H9 (cell line): ENCODE data around the gene ACVR1. TPM values are rescaled to one million over a fixed set of nuclear protein-coding genes. Genes with fewer than 3 reads are reported as not detected.

Source experiments
- DNase-seq: peaks from one replicate; pipeline ENCODE4 v3.0.0-alpha.2; 2017
- H2AFZ ChIP-seq: one replicate; pipeline ENCODE4 v1.6.1; 2013; ENCODE audit warnings: mild to moderate bottlenecking, low read length, control low read depth, moderate library complexity
- H2AK5ac ChIP-seq: 2 replicates; pipeline ENCODE4 v1.6.1; 2013; ENCODE audit warnings: low read length, control low read depth, mixed read lengths; ENCODE audit not compliant: insufficient read length
- H2BK120ac ChIP-seq: one replicate; pipeline ENCODE4 v1.6.1; 2013; ENCODE audit warnings: low read depth, mild to moderate bottlenecking, low read length, control low read depth, inconsistent platforms; ENCODE audit not compliant: poor library complexity, severe bottlenecking
- H2BK12ac ChIP-seq: 2 replicates; pipeline ENCODE4 v1.6.1; 2013; ENCODE audit warnings: low read length, control low read depth, mixed read lengths, low read depth; ENCODE audit not compliant: insufficient read length
- H2BK15ac ChIP-seq: 2 replicates; pipeline ENCODE4 v1.6.1; 2013; ENCODE audit warnings: low read depth, low read length, control low read depth
- H2BK20ac ChIP-seq: one replicate; pipeline ENCODE4 v1.6.1; 2013; ENCODE audit warnings: low read depth, mild to moderate bottlenecking, low read length, control low read depth, inconsistent platforms; ENCODE audit not compliant: poor library complexity, severe bottlenecking
- H2BK5ac ChIP-seq: 2 replicates; pipeline ENCODE4 v1.6.1; 2013; ENCODE audit warnings: low read length, control low read depth, mixed read lengths; ENCODE audit not compliant: insufficient read length
- H3K14ac ChIP-seq: 2 replicates; pipeline ENCODE4 v1.6.1; 2013; ENCODE audit warnings: low read length, control low read depth; ENCODE audit not compliant: insufficient read depth
- H3K18ac ChIP-seq: 2 replicates; pipeline ENCODE4 v1.6.1; 2013; ENCODE audit warnings: low read depth, mild to moderate bottlenecking, mixed read lengths, low read length, control low read depth; ENCODE audit not compliant: insufficient read length
- H3K23ac ChIP-seq: 2 replicates; pipeline ENCODE4 v1.6.1; 2013; ENCODE audit warnings: low read length, control low read depth, mixed read lengths, low read depth; ENCODE audit not compliant: insufficient read length
- H3K23me2 ChIP-seq: 2 replicates; pipeline ENCODE4 v1.6.1; 2013; ENCODE audit warnings: low read depth, mild to moderate bottlenecking, mixed read lengths, low read length, control low read depth; ENCODE audit not compliant: insufficient read length, poor library complexity, severe bottlenecking
- H3K27ac ChIP-seq: 2 replicates; pipeline ENCODE4 v1.5.1; 2013; ENCODE audit warnings: low read length, control low read depth, mixed read lengths, low read depth; ENCODE audit not compliant: insufficient read length
- H3K27me3 ChIP-seq: 2 replicates; pipeline ENCODE4 v1.6.1; 2013; ENCODE audit warnings: low read length, control low read depth, inconsistent platforms; ENCODE audit not compliant: insufficient read depth
- H3K4ac ChIP-seq: 2 replicates; pipeline ENCODE4 v1.6.1; 2013; ENCODE audit warnings: low read depth, mild to moderate bottlenecking, control low read depth, inconsistent platforms, low read length, moderate library complexity
- H3K4me1 ChIP-seq: 2 replicates; pipeline ENCODE4 v1.6.1; 2013; ENCODE audit warnings: low read length, control low read depth, inconsistent platforms; ENCODE audit not compliant: insufficient read depth
- H3K4me2 ChIP-seq: 2 replicates; pipeline ENCODE4 v1.6.1; 2013; ENCODE audit warnings: low read length, control low read depth, mixed read lengths; ENCODE audit not compliant: insufficient read length, insufficient read depth
- H3K56ac ChIP-seq: 2 replicates; pipeline ENCODE4 v1.6.1; 2013; ENCODE audit warnings: low read depth, mild to moderate bottlenecking, mixed read lengths, low read length, control low read depth; ENCODE audit not compliant: insufficient read length
- H3K79me1 ChIP-seq: 2 replicates; pipeline ENCODE4 v1.6.1; 2013; ENCODE audit warnings: low read depth, mild to moderate bottlenecking, moderate library complexity, low read length, control low read depth, inconsistent platforms; ENCODE audit not compliant: insufficient read depth, poor library complexity, severe bottlenecking
- H3K79me2 ChIP-seq: 2 replicates; pipeline ENCODE4 v1.6.1; 2013; ENCODE audit warnings: low read length, control low read depth, inconsistent platforms; ENCODE audit not compliant: insufficient read depth
- H3K9ac ChIP-seq: 2 replicates; pipeline ENCODE4 v1.6.1; 2013; ENCODE audit warnings: low read length, control low read depth, mixed read lengths; ENCODE audit not compliant: insufficient read length; ENCODE audit errors: extremely low read depth
- H3K9me3 ChIP-seq: one replicate; pipeline ENCODE4 v1.6.1; 2013; ENCODE audit warnings: low read depth, low read length, inconsistent platforms; ENCODE audit not compliant: control insufficient read depth
- H3T11ph ChIP-seq: one replicate; pipeline ENCODE4 v1.6.1; 2013; ENCODE audit warnings: mild to moderate bottlenecking, low read length, control low read depth, inconsistent platforms
- H4K20me1 ChIP-seq: one replicate; pipeline ENCODE4 v1.6.1; 2013; ENCODE audit not compliant: control insufficient read depth, insufficient read length, insufficient read depth
- H4K5ac ChIP-seq: 2 replicates; pipeline ENCODE4 v1.6.1; 2013; ENCODE audit warnings: low read depth, mild to moderate bottlenecking, mixed read lengths, low read length, control low read depth; ENCODE audit not compliant: insufficient read length
- H4K8ac ChIP-seq: replicated peaks from 2 replicates; pipeline ENCODE4 v1.6.1; 2013; ENCODE audit warnings: low read length, control low read depth, mixed read lengths, low read depth; ENCODE audit not compliant: insufficient read length
- H4K91ac ChIP-seq: 2 replicates; pipeline ENCODE4 v1.6.1; 2013; ENCODE audit warnings: low read depth, mild to moderate bottlenecking, moderate library complexity, mixed read lengths, low read length, control low read depth; ENCODE audit not compliant: insufficient read length
- H3K27ac Mint-ChIP-seq, 3 experiments: 2 replicates in 2 of 3; 3 replicates in 1 of 3; pipeline ENCODE4 v1.8.0; 2020 to 2021; ENCODE audit warnings: mixed read lengths in 3 of 3, mild to moderate bottlenecking in 1 of 3, moderate library complexity in 1 of 3
- H3K27me3 Mint-ChIP-seq: 2 replicates; pipeline ENCODE4 v1.8.0; 2021; ENCODE audit warnings: low read depth, mild to moderate bottlenecking, moderate library complexity, mixed read lengths
- H3K36me3 Mint-ChIP-seq, 3 experiments: 2 replicates in 2 of 3; 3 replicates in 1 of 3; pipeline ENCODE4 v1.8.0; 2020 to 2021; ENCODE audit warnings: low read depth in 3 of 3, mixed read lengths in 3 of 3; ENCODE audit not compliant: insufficient read depth in 1 of 3
- H3K4me1 Mint-ChIP-seq, 2 experiments: 2 replicates each; pipeline ENCODE4 v1.8.0; 2020; ENCODE audit warnings: mixed read lengths in 2 of 2
- H3K4me3 Mint-ChIP-seq, 2 experiments: 2 replicates in 1 of 2; 3 replicates in 1 of 2; pipeline ENCODE4 v1.8.0; 2020 to 2021; ENCODE audit warnings: mild to moderate bottlenecking in 2 of 2, mixed read lengths in 2 of 2, moderate library complexity in 1 of 2
- H3K9me3 Mint-ChIP-seq, 2 experiments: 2 replicates in 1 of 2; 3 replicates in 1 of 2; pipeline ENCODE4 v1.8.0; 2020; ENCODE audit warnings: mild to moderate bottlenecking in 2 of 2, mixed read lengths in 2 of 2, moderate library complexity in 1 of 2
- WGBS: extraction: QIAGEN DNeasy Blood & Tissue Kit; methylation state at CpG from one replicate; pipeline ENCODE4 v1.1.7; 2013; ENCODE audit warnings: missing lambda C conversion rate, low lambda C conversion rate, mixed read lengths; ENCODE audit not compliant: insufficient read length; ENCODE audit errors: extremely low coverage; 5-methylcytosine and 5-hydroxymethylcytosine counted together
- total RNA-seq: library from RNA; stranded (reverse); gene quantifications from 2 replicates; pipeline ENCODE4 v1.2.1, GENCODE V29; 2021
- TF ChIP-seq, protein P1 (sequence below): fragments of 200-600 bp; sonication (generic); conservative IDR thresholded peaks from 3 replicates; pipeline ENCODE4 v1.8.0; 2021; ENCODE audit warnings: antibody characterized with exemption, mild to moderate bottlenecking

ACVR1 gene
- total RNA-seq, 1 experiment from 2014 or later = 21.2 TPM

DNA sequence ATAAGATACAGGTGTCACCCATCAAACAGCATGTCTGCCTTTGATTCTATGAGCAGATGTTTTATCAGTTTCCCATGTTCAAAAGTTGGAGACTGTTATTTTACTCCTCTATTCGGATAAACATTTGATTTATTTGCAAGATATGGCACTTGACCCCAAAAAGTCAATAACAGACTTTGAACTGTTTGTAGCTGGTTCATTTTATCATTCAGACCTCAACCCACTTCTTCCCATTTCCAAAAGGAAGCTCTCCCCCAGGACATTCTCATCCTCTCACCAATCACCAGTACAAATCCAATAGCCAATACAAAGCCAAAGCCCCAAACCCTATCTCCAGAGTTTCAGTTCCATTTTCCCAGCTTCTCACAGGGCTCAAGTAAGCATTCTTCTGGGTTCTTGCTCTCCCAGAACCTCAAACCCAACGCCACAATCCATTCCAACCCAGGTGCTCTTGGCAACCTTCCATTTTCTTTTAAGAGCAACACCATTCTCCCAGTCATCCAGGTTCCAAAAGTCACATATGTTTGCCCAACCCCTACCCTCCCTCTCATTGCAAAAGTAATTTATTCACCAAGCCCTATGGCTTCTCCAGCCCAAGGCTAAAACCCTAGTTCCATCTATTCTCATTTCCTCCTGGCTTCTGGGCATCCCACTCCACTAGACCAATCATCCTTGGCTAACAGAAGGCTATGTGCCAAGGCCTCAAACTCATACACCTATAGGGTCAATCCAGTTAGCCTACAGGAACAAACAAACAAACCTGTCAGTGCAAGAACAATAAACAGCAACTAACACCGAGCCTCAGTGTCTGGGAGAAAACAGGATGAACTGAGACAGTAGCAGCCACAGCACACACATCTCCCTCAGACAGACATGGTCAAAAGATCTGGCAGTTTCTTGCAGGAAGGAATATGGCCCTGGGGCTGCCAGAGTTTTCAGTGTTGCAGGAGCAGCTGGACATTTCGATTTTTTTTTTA lies 9.2 kb downstream of the ACVR1 start:
- Histone ChIP-seq H3K23me2 (no peaks in the 10 kb centered on the region), H2BK12ac (no peak overlapping the region), H3K79me2 (peaks cover 2% of the 10 kb centered on the region; the same call in 1 of the 2 replicates), H3K9me3 (no peaks in the 10 kb centered on the region), H3K56ac (no peak overlapping the region), H2BK5ac (no peak overlapping the region), H3K27ac (no peak overlapping the region), H3K14ac (no peak overlapping the region), H4K20me1 (no peaks in the 10 kb centered on the region), H2AK5ac (no peak overlapping the region), H2BK120ac (no peak overlapping the region), H3T11ph (no peak overlapping the region), H3K27me3 (no peaks in the 10 kb centered on the region), H2BK20ac (no peak overlapping the region), H4K91ac (no peak overlapping the region), H2BK15ac (no peak overlapping the region), H3K4ac (no peak overlapping the region), H4K5ac (no peak overlapping the region), H4K8ac (no peak overlapping the region), H3K9ac (no peak overlapping the region), H3K23ac (no peak overlapping the region), H3K4me1 (peaks cover 8% of the 10 kb centered on the region; the same call in 1 of the 2 replicates), H3K79me1 (no peaks in the 10 kb centered on the region), H2AFZ (no peak overlapping the region), H3K18ac (no peak overlapping the region), H3K4me2 (no peak overlapping the region)
- TF ChIP-seq, protein P1, sequence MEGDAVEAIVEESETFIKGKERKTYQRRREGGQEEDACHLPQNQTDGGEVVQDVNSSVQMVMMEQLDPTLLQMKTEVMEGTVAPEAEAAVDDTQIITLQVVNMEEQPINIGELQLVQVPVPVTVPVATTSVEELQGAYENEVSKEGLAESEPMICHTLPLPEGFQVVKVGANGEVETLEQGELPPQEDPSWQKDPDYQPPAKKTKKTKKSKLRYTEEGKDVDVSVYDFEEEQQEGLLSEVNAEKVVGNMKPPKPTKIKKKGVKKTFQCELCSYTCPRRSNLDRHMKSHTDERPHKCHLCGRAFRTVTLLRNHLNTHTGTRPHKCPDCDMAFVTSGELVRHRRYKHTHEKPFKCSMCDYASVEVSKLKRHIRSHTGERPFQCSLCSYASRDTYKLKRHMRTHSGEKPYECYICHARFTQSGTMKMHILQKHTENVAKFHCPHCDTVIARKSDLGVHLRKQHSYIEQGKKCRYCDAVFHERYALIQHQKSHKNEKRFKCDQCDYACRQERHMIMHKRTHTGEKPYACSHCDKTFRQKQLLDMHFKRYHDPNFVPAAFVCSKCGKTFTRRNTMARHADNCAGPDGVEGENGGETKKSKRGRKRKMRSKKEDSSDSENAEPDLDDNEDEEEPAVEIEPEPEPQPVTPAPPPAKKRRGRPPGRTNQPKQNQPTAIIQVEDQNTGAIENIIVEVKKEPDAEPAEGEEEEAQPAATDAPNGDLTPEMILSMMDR = no peak
- no peak for DNase-seq
- Mint-ChIP-seq H3K27ac (peak overlapping the region in 2 of 3 experiments; percentile 5 to 93; a peak in 4 of 7 replicates), H3K27me3 (no peaks in the 10 kb centered on the region), H3K4me3 (peak overlapping the region in 1 of 2 experiments; percentile 19; a peak in 3 of 5 replicates), H3K4me1 (peaks cover 45 to 50% of the 10 kb centered on the region in 2 experiments), H3K36me3 (no peaks in the 10 kb centered on the region), H3K9me3 (no peaks in the 10 kb centered on the region)
- WGBS = no CpG with 5 or more reads among the region's 4 CpGs
